Hematopoietic multipotent progenitor cell treated with erythropoietin and hydrocortisone succinate and interleukin-3 and kit ligand, for 17 days (in vitro differentiated cells): ENCODE data around the gene GABRA6.
"Not testable (repeated sequence)": the region's sequence is repeated elsewhere in the genome, so short reads cannot be mapped to it uniquely, and the experiment has no call there.

ENCODE experiments used
- DNase-seq: peaks from one replicate; pipeline ENCODE4 v3.0.0-alpha.2; 2015; ENCODE audit warnings: low spot score

GABRA6 gene

GRCh38 chr5:161685461-161685860, at the start of gene GABRA6:
Gene GABRA6 (plus strand): TSS chr5:161685721. CDS start chr5:161685990, 269 bp downstream.
- no peak for DNase-seq

- no peak for DNase-seq
Observed at GRCh38 chr5:161637591-161637990, 47.9 kb upstream of the GABRA6 start.

DNA sequence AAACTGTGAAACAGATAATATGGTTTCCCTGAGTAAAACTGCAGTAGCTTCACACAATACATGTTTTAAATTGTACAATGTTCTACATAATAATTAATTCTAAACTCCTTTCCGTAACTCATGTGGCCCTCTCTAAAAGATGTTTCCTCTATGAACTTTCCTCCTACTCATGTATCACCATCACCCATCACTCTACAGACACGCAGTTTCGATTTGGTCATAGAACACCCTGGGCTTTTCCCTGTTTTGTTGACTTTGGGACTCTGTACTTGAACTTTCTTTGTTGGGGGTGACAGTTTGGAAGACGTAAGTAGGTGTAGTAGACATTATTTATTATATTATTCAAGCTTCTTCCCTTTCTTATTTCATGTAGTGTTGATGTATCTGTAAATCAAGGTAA, 44.1 kb upstream of the GABRA6 start:
- no peak for DNase-seq

GRCh38 chr5:161645264-161645663, 40.3 kb upstream of the GABRA6 start:
- DNase-seq: no peak

DNA sequence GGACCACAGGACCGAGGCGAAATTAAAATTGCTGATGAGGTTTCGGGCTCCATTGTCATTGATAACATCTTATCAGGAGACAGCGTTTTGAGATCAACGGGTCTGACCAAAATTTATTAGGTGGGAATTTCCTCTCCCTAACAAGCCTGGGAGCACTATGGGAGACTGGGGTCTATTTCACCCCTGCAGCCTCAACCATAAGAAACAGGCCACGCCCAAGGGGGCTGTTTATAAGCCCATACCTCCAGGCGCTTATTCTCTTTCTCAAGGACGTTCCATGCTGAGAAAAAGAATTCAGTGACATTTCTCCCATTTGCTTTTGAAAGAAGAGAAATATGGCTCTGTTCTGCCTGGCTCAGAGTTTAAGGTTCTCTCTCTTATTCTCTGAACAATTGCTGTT, 33.6 kb upstream of the GABRA6 start:
- not testable (repeated sequence) for DNase-seq

DNA sequence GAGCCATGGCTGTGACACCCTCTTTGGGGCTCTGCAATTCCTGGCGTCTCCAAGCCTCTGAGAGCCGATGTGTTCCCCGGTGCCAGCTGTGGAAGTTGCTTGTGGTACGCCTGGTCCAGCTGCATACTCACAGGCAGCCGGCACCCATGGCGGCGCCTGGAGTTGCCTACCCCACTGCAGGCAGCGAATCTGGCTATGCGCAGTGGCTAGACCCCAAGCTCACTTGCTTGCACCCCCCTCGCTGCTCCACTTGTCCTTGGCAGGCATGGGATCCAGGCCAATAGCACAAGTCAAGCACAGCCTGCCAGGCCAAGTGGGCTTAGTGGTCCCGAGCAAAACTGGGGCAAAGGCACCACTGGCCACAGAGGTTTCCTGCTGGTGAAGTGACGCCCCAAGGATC, 24.7 kb upstream of the GABRA6 start:
- DNase-seq: no peak

- no peak for DNase-seq
Observed at GRCh38 chr5:161663431-161663830, 22.1 kb upstream of the GABRA6 start.

- DNase-seq: no peak
Observed at GRCh38 chr5:161676103-161676502, 9.4 kb upstream of the GABRA6 start.

DNA sequence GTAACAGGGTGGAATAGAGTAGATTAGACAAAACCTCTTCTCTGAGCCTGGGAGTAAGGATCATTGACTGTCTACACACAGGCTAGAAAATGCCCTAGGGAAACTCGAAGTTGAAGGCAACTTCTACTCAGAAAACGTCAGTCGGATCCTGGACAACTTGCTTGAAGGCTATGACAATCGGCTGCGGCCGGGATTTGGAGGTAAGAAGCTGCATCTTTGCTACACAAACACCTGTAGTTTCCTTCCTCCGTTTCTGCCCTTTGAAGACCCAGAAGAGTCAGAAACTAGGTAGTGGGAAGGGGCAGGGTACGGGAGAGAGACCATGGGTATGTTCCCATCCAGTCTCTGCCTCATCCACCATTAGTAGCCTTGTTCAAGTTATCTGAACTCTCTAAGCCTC, 628 bp downstream of the GABRA6 start:
- no peak for DNase-seq

DNA sequence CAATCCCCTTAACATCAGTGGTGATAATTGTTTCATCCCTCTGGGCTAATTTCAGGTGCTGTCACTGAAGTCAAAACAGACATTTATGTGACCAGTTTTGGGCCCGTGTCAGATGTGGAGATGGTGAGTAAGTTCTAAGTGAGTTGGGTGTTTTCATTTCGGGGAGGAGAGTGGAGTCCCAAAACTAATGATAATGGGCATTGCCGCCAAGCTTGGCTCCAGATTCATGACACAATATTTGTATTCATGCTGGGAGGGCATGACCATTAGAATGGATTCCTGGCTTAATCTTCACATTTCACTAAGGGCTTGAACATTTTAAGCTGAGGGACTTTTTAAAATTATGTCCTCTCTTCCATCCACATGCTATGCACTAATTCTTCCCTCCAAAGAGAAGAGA, 1.4 kb downstream of the GABRA6 start:
- DNase-seq: no peak

DNA sequence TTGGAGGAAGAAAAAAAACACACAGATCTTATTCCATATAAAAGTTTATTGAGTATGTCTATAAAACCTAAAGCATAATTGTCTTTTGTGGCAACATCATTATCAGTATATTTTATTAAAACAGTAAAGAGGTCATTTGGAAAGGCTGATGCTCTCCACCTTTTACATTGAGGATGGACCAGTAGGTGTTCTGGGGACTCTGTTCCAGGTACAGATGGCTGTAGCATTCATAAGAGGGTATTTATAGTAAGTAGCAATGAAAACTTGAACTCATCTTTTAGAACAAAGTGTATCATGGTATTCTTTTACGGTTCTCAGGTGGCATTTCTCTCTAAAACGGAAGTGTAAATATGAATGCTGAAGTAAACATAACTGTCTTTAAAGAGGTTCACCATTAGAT, 1.8 kb downstream of the GABRA6 start:
- no peak for DNase-seq

DNA sequence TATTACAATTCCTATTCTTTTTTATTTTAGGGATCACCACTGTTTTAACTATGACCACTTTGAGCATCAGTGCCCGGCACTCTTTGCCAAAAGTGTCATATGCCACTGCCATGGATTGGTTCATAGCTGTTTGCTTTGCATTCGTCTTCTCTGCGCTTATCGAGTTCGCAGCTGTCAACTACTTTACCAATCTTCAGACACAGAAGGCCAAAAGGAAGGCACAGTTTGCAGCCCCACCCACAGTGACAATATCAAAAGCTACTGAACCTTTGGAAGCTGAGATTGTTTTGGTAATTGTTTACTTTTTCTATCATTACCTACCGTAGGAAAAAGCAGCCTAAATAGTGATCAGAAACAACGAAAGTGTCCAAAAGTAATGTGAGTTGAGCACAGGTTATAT, 6.4 kb downstream of the GABRA6 start:
- DNase-seq: no peak

GRCh38 chr5:161697001-161697400, 11.5 kb downstream of the GABRA6 start:
- DNase-seq: no peak

DNA sequence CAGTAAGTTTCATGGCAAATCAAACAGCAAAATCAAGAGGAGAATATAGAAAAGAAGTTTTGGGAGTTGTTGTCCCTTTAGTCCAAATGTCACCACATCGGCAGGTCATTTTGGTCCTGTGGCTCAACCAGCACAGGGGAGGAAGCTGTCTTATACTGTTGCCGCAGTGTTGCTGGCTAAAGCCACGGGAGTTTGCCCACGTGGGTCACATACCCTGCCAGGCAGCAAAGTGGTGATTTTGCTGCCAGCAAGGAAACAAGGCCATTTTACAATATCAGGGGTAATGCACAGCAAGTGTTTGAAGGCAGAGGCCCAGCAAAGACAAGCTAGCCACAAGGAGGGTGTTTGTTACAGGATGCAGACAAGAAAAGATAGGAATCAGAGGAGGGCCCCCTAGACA, 14.5 kb downstream of the GABRA6 start:
- DNase-seq: no peak

DNA sequence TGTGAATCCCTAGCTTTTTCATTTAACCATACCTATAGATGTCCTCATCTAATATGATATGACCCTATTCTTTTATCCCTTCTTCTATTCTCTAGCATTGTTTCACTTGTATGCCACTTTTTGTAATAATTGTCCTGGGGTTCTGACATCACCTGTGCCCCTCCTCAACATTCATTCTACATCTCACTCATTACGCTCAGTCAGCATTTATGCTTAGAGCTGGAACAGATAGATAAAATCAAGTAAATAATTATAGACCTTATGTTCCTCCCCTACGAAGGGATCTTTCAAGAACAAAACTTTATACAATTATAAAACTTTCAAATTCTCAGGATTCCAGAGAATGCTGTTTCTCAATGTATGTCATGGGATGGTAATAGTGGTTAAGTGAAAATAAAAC, 18.0 kb downstream of the GABRA6 start:
- DNase-seq: no peak

- no peak for DNase-seq
Observed at GRCh38 chr5:161707382-161707781, 21.9 kb downstream of the GABRA6 start.

GRCh38 chr5:161709239-161709638, 23.7 kb downstream of the GABRA6 start:
- DNase-seq: no peak

DNA sequence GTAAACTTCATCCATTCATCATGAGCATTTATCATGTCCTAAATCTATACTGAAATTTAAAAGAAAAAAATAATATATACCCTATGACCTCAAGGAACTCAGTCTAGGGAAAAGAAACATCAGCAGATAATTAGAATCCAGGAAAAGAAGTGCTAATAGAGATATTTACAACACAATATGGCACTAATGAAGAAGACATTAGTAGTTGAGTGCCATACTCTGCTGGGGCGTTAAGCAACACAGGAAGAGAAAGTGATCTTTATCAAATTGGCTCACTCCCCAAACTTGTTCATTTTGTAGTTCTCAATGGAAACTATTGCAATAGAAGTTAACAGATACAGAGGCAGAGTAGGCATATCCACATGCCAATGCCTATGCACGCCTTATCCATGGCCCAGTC, 27.5 kb downstream of the GABRA6 start:
- no peak for DNase-seq

- no peak for DNase-seq
Observed at GRCh38 chr5:161719157-161719556, 33.6 kb downstream of the GABRA6 start.

GRCh38 chr5:161720460-161720859, 34.9 kb downstream of the GABRA6 start:
- DNase-seq: no peak

DNA sequence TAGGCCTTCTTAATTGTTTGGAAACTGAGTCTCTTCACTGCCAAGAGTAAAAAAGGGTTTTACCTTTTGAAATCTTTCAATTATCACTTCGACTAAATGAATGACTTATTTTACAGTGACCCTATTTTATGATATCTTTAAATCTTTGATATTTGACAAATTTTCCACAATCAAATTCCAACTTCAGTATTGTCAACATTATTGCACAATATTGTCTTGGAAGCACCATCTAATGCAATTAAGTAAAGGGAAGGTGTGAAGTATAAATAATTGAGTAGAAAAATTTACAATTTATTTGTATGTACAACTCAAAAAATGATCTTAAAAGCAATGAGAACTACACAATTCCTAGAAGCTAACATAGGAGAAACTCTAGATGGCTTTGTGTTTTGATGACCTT, 49.2 kb downstream of the GABRA6 start:
- no peak for DNase-seq

DNA sequence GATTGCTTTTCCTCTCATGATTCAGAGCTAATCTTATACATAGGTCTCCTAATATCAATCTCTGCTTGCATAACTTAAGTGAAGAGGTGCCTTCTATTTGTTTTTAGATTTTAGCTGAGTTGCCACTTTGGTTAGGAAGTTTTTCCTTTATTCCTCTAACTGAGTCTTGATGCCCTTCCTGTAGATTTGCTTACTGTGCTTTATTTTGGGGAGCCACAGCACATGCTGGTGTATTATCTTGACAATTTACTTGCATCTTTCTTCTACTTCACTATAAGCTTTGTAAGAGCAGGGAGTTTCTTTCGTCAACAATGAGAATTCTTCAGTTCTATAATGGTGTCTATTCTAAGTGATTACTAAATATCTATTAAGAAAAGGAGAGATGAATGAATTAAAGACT, 54.9 kb downstream of the GABRA6 start:
- DNase-seq: no peak

GRCh38 chr5:161744276-161744675, 58.8 kb downstream of the GABRA6 start:
- DNase-seq: no peak

- no peak for DNase-seq
Observed at GRCh38 chr5:161745392-161745791, 59.9 kb downstream of the GABRA6 start.

DNA sequence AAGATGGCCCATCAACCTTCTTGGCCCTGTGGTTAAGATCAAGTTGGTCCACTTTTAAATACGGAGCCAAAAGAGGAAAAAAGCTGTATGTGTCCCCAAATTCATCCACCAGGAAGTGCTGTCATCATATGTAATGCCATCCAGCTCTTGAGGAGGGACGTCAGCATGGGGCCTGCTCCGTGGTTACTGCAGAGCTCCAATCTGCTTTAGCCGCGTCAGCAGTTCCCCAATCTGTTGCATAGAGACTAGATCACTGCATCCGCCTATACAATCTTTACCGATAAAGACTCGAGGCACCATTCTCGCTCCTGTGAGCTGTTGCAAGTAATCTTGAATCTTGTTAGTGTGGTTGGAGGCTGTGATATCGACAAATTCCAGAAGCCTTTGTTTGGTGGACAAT, 65.7 kb downstream of the GABRA6 start:
- DNase-seq: no peak
